DOHH2 (cell line): ENCODE data around the gene RARA.

ENCODE experiments used
- H3F3A ChIP-seq: fragments of 200-600 bp; sonication (generic), shearing (Covaris generic); 2 replicates; pipeline ENCODE4 v1.6.0; 2016; ENCODE audit warnings: antibody characterized with exemption, mild to moderate bottlenecking; ENCODE audit not compliant: control insufficient read depth, insufficient read depth
- H3K27ac ChIP-seq: fragments of 200-600 bp; sonication (generic); 2 replicates; pipeline ENCODE4 v1.5.1; 2014; ENCODE audit warnings: low read depth, mild to moderate bottlenecking, low read length, moderate library complexity
- H3K27me3 ChIP-seq: fragments of 200-600 bp; sonication (generic); 2 replicates; pipeline ENCODE4 v1.6.1; 2014; ENCODE audit warnings: mild to moderate bottlenecking, low read length, mixed read lengths; ENCODE audit not compliant: control insufficient read depth
- H3K36me3 ChIP-seq: fragments of 200-600 bp; sonication (generic); 2 replicates; pipeline ENCODE4 v1.6.1; 2014; ENCODE audit warnings: mild to moderate bottlenecking, low read length, moderate library complexity, mixed read lengths; ENCODE audit not compliant: control insufficient read depth
- H3K4me1 ChIP-seq: fragments of 200-600 bp; sonication (generic); 2 replicates; pipeline ENCODE4 v1.6.1; 2014; ENCODE audit warnings: mild to moderate bottlenecking, low read length, mixed read lengths; ENCODE audit not compliant: control insufficient read depth
- H3K4me2 ChIP-seq: fragments of 200-600 bp; sonication (generic); 2 replicates; pipeline ENCODE4 v1.6.0; 2014; ENCODE audit warnings: mild to moderate bottlenecking, low read length, moderate library complexity
- H3K4me3 ChIP-seq: fragments of 200-600 bp; sonication (generic); 2 replicates; pipeline ENCODE4 v1.5.1; 2014; ENCODE audit warnings: mild to moderate bottlenecking, low read length, mixed read lengths
- H3K79me2 ChIP-seq: fragments of 200-600 bp; sonication (generic); 2 replicates; pipeline ENCODE4 v1.6.1; 2014; ENCODE audit warnings: mild to moderate bottlenecking, low read length, mixed read lengths; ENCODE audit not compliant: control insufficient read depth
- H3K9me2 ChIP-seq: fragments of 200-600 bp; sonication (generic); replicated peaks from 2 replicates; pipeline ENCODE4 v1.6.1; 2014; ENCODE audit warnings: mild to moderate bottlenecking, low read length, mixed read lengths; ENCODE audit not compliant: control insufficient read depth
- H3K9me3 ChIP-seq: fragments of 200-600 bp; sonication (generic); 2 replicates; pipeline ENCODE4 v1.6.1; 2014; ENCODE audit warnings: antibody characterized with exemption, low read length, mixed read lengths; ENCODE audit not compliant: control insufficient read depth, insufficient read depth
- H4K20me1 ChIP-seq: fragments of 200-600 bp; sonication (generic); 2 replicates; pipeline ENCODE4 v1.6.0; 2014; ENCODE audit warnings: low read depth, mild to moderate bottlenecking, antibody characterized with exemption, low read length, moderate library complexity; ENCODE audit not compliant: control insufficient read depth, insufficient read depth
- EZH2phosphoT487 ChIP-seq: fragments of 200-600 bp; sonication (generic); IDR thresholded peaks from 2 replicates; pipeline ENCODE4 v1.6.1; 2017; ENCODE audit warnings: borderline replicate concordance, mild to moderate bottlenecking, antibody characterized with exemption, low read length, moderate library complexity, mixed read lengths
- TF ChIP-seq, protein P1 (sequence below): fragments of 200-600 bp; sonication (generic); IDR thresholded peaks from one replicate; pipeline ENCODE4 v1.5.1; 2014; ENCODE audit warnings: antibody characterized with exemption, mild to moderate bottlenecking, low read depth, low read length; ENCODE audit not compliant: poor library complexity, severe bottlenecking

RARA gene

GRCh38 chr17:40355123-40355803 is 46.3 kb downstream of the RARA start:
- Histone ChIP-seq H4K20me1 (no peaks in the 10 kb centered on the region), H3K4me2 (no peak overlapping the region), H3K27me3 (no peaks in the 10 kb centered on the region), H3K79me2 (no peaks in the 10 kb centered on the region), H3K36me3 (peaks cover 19% of the 10 kb centered on the region), H3K9me2 (no peaks in the 10 kb centered on the region), H3K4me3 (no peak overlapping the region), H3K27ac (no peak overlapping the region), H3K4me1 (peaks cover 22% of the 10 kb centered on the region), H3K9me3 (no peaks in the 10 kb centered on the region), H3F3A (no peaks in the 10 kb centered on the region)
- TF ChIP-seq, protein P1, sequence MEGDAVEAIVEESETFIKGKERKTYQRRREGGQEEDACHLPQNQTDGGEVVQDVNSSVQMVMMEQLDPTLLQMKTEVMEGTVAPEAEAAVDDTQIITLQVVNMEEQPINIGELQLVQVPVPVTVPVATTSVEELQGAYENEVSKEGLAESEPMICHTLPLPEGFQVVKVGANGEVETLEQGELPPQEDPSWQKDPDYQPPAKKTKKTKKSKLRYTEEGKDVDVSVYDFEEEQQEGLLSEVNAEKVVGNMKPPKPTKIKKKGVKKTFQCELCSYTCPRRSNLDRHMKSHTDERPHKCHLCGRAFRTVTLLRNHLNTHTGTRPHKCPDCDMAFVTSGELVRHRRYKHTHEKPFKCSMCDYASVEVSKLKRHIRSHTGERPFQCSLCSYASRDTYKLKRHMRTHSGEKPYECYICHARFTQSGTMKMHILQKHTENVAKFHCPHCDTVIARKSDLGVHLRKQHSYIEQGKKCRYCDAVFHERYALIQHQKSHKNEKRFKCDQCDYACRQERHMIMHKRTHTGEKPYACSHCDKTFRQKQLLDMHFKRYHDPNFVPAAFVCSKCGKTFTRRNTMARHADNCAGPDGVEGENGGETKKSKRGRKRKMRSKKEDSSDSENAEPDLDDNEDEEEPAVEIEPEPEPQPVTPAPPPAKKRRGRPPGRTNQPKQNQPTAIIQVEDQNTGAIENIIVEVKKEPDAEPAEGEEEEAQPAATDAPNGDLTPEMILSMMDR: peak; percentile 98
- no peak for TF ChIP-seq EZH2phosphoT487

GRCh38 chr17:40355804-40356758 is 47.1 kb downstream of the RARA start:
- TF ChIP-seq EZH2phosphoT487: no peak
- TF ChIP-seq, protein P1: no peak
- H3K27ac ChIP-seq: no peak overlapping the region
- no peaks in the 10 kb centered on the region for H3K9me3 ChIP-seq
- no peaks in the 10 kb centered on the region for H4K20me1 ChIP-seq
- H3K27me3 ChIP-seq: no peaks in the 10 kb centered on the region
- H3K9me2 ChIP-seq: no peaks in the 10 kb centered on the region
- no peak overlapping the region for H3K4me3 ChIP-seq
- H3K36me3 ChIP-seq: peaks cover 19% of the 10 kb centered on the region
- no peaks in the 10 kb centered on the region for H3F3A ChIP-seq
- H3K4me1 ChIP-seq: peaks cover 22% of the 10 kb centered on the region
- no peaks in the 10 kb centered on the region for H3K79me2 ChIP-seq
- no peak overlapping the region for H3K4me2 ChIP-seq

- no peak overlapping the region for H3K27ac ChIP-seq
- H4K20me1 ChIP-seq: no peaks in the 10 kb centered on the region
- peaks cover 25% of the 10 kb centered on the region for H3K4me1 ChIP-seq
- no peak for TF ChIP-seq EZH2phosphoT487
- no peaks in the 10 kb centered on the region for H3F3A ChIP-seq
- H3K9me3 ChIP-seq: no peaks in the 10 kb centered on the region
- no peaks in the 10 kb centered on the region for H3K9me2 ChIP-seq
- H3K79me2 ChIP-seq: no peaks in the 10 kb centered on the region
- H3K36me3 ChIP-seq: peaks cover 16% of the 10 kb centered on the region
- H3K27me3 ChIP-seq: no peaks in the 10 kb centered on the region
- H3K4me3 ChIP-seq: no peak overlapping the region
- H3K4me2 ChIP-seq: no peak overlapping the region
These were observed 48.3 kb downstream of the RARA start for GRCh38 chr17:40356990-40357881.
